Ovary (tissue), 3 donors: ENCODE results near the gene ERH.

ENCODE experiments used
- CTCF ChIP-seq, 3 donors: fragments of 450-650 bp in 2 of 3; fragments of 200-600 bp in 1 of 3; IDR thresholded peaks; one replicate each; pipeline versions ENCODE4 v1.5.1 to v1.8.0; 2016 to 2022; ENCODE audit warnings: antibody characterized with exemption in 3 of 3, mild to moderate bottlenecking in 1 of 3
- EP300 ChIP-seq: sonication (generic); formaldehyde crosslinking; IDR thresholded peaks from one replicate; pipeline ENCODE4 v1.6.1; 2017; ENCODE audit warnings: antibody characterized with exemption
- POLR2A ChIP-seq: fragments of 450-650 bp; IDR thresholded peaks from one replicate; pipeline ENCODE4 v1.6.1; 2017; ENCODE audit warnings: antibody characterized with exemption, mild to moderate bottlenecking, moderate library complexity
- donor health status: DM: no; HTN: no; CAD: no.

- no peak for TF ChIP-seq CTCF (IDR thresholded peaks at IDR 0.05)
- no peak for TF ChIP-seq POLR2A
- TF ChIP-seq EP300: no peak
Observed at GRCh38 chr14:69399750-69400149, 1.7 kb upstream of the ERH start.
